Measurements from ENCODE around the gene ZNF628.

Gene ZNF628

DNA sequence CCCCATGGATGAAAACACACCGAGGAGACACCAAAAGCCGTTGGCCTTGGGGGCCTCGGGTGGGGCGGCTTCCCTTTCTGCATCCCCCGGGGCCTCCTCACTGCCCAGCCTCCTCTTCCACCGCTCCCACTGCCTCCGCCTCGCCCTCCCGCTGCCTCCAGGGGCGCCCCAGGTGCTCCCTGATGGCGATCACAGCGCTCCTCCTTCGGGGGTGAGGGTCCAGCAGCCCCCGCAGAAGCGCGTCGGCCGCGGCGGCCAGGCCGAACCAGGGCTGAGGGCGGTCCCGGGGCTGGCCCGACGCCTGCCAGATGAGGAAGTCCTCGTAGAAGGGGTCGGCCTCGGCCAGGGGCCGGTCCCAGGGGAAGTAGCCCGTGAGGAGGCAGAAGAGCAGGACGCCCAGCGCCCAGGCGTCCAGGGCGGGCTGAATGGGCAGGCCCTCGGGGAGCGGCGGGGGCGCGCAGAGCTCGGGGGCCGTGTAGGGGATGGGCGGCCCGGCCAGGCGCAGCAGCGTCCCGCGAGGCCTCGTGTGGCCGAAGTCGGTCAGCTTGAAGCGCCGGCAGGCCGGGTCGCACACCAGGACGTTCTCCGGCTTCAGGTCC lies 53.3 kb downstream of the ZNF628 start:
- DNase-seq (ENCODE audit: low read depth in 2 of 2): no peak

DNA sequence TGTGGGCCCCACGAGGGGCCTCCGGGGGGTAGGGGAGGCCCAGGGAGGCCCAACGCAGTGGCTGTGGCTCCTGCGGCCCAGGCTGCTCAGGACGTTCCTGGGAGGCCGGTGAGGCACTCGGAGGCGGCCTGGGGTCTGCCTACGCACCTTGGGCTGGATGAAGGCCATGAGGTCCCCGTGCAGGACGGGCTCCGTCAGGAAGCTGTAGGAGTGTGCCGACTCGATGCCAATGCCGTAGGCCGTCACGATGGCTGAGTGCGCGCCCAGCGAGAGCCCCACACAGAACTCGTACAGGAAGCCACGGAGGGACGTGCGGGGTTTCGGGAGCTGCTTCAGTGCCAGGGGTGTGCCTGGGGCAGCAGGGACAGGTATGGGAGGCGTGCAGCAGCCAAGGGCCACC lies 54.6 kb downstream of the ZNF628 start:
- no peak for DNase-seq (ENCODE audit: low read depth in 2 of 2)
